Fibroblast of the aortic adventitia (primary cell): ENCODE measurements around the gene CPZ. TPM values are rescaled to one million over a fixed set of nuclear protein-coding genes. Genes with fewer than 3 reads are reported as not detected.

Experiments used
- DNase-seq: peaks from one replicate; pipeline ENCODE4 v3.0.0-alpha.2; 2010; ENCODE audit warnings: low read depth
- H3K4me3 ChIP-seq: 2 replicates; pipeline ENCODE4 v1.5.1; 2011; ENCODE audit warnings: low read depth, mild to moderate bottlenecking, control low read depth, low read length, moderate library complexity
- CTCF ChIP-seq: IDR thresholded peaks from 2 replicates; pipeline ENCODE4 v1.5.1; 2011; ENCODE audit warnings: mild to moderate bottlenecking, low read length, control low read depth, inconsistent platforms; ENCODE audit not compliant: insufficient read depth
- total RNA-seq: library from RNA; depleted of rRNA; stranded (reverse); fragments of >200 nt; gene quantifications from 2 replicates; pipeline ENCODE4 v1.2.3, GENCODE V29; 2012; ENCODE audit warnings: low replicate concordance

Gene CPZ
- total RNA-seq, 1 donor, result 7.0 TPM

- no peak within 1 kb of the TSS for H3K4me3 ChIP-seq
- peak; percentile 39 for DNase-seq
- no peak for TF ChIP-seq CTCF
These were observed 12.1 kb upstream of the CPZ start, which contains the start of gene GPR78 for GRCh38 chr4:8580321-8581093. TSS of gene GPR78 (plus strand) at chr4:8580392. CDS start at chr4:8580983, 591 bp downstream.

- TF ChIP-seq CTCF, result no peak
- no peak for DNase-seq
- no peak overlapping the region for H3K4me3 ChIP-seq
These were observed 11.3 kb upstream of the CPZ start for GRCh38 chr4:8581094-8581861.

- DNase-seq, result no peak
- TF ChIP-seq CTCF, result no peak
- no peak overlapping the region for H3K4me3 ChIP-seq
These were observed 10.5 kb upstream of the CPZ start for GRCh38 chr4:8582016-8582415.

- DNase-seq, result no peak
- no peak overlapping the region for H3K4me3 ChIP-seq
- TF ChIP-seq CTCF, result no peak
These were observed 10.1 kb upstream of the CPZ start for GRCh38 chr4:8582436-8582835.

- DNase-seq, result no peak
- TF ChIP-seq CTCF, result no peak
These were observed 9.5 kb upstream of the CPZ start for GRCh38 chr4:8582941-8583654.

GRCh38 chr4:8583655-8584025 is 8.9 kb upstream of the CPZ start:
- no peak for TF ChIP-seq CTCF
- DNase-seq, result no peak
- no peak overlapping the region for H3K4me3 ChIP-seq

More at GRCh38 chr4:8582941-8583654, 9.5 kb upstream of the CPZ start:
- no peak overlapping the region for H3K4me3 ChIP-seq
